GM04503 (cell line): ENCODE results near the gene FCN2.

Experiments
- DNase-seq: peaks from one replicate; pipeline ENCODE4 v3.0.0-alpha.2; 2012; ENCODE audit warnings: low read depth

The FCN2 gene

GRCh38 chr9:134933076-134933659, 52.6 kb downstream of the FCN2 start:
- DNase-seq: no peak

- DNase-seq: no peak
Measured at GRCh38 chr9:134935056-134935640, 54.5 kb downstream of the FCN2 start.

DNA sequence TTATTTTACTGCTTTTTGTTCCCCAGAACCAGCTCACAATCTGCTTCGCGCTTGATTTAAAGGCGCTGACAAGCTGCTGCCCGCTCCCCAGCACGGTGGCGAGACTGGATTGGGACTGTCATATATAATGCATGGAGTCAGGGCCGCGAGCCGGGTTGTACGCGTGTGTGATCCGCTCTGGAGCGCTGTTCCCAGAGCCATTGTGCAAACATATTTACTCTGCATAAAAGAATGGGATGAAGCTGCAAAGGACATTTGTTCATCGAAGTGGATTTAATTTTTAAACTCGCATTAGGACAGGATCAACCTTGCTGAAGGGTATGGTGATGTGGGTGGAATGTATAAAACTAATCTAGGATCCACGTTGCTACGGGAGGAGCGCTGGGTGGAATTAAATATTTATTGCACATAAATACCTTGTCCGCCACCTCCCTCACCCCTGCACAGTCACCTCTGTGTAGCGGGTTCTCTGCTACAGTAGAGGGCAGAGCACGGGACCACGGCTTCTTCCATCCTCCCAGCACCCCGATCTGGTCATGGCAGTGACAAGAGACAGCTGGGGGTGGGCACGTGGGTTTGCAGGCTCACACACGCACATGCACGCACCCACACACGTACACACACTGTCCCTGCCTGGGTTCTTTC, 55.2 kb downstream of the FCN2 start:
- no peak for DNase-seq

DNA sequence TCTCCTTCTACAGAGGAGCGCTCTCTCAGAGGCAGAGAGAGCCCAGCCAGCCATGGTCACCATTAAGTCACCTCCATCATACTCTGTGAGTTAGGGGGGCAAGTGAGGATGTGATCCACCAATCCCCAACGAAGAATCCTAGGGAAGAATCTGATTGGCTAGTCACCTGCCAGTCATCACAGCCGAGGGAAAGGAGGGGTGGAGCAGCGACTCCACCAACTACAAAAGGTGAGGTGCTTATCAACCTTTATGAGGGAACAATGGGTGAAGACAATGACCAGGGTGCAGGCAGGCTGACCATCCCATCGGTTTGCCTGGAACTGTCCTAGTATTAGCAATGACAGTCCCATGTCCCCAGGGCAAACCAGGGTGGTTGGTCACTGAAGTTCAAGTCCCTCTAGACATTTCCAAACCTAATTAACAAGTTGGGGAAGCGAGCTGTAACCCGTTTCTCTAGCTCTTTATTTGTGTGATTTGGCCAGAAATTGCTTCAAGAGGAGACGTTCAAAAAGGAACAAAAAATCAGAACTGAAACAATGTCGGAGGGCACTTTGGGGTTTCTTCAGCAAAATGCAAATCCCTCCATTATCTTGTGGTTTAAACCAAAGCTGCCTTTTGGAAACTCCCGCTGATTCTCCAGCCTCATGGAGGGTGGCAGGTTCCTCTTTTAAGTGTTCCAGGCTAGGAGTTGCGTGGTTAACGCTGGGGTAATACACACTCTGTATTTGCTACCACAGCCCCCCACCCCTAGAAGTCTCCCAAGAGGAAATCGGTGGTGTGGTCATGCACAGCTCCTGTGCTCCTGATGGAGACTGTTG, 55.9 kb downstream of the FCN2 start:
- DNase-seq: no peak
